GM12873 (cell line): Measurements from ENCODE around the gene SETMAR.

Source experiments
- CTCF ChIP-seq: IDR thresholded peaks from 2 replicates; pipeline ENCODE4 v1.5.1; 2012; ENCODE audit warnings: low read depth, mild to moderate bottlenecking, moderate library complexity, low read length, control low read depth; ENCODE audit not compliant: insufficient read depth; ENCODE audit errors: missing control alignments

The SETMAR gene

GRCh38 chr3:4332991-4333390 is 29.8 kb downstream of the SETMAR start:
- TF ChIP-seq CTCF: no peak

- TF ChIP-seq CTCF: peak; percentile 15
These were observed 31.4 kb downstream of the SETMAR start for GRCh38 chr3:4334548-4334947.

- no peak for TF ChIP-seq CTCF
These were observed 32.8 kb downstream of the SETMAR start for GRCh38 chr3:4335840-4336562.

- no peak for TF ChIP-seq CTCF
These were observed 33.8 kb downstream of the SETMAR start for GRCh38 chr3:4336850-4337546.

GRCh38 chr3:4338751-4339150 is 35.6 kb downstream of the SETMAR start:
- peak; percentile 6 for TF ChIP-seq CTCF

GRCh38 chr3:4340077-4340410 is 36.9 kb downstream of the SETMAR start:
- TF ChIP-seq CTCF: no peak

- TF ChIP-seq CTCF: no peak
These were observed 37.5 kb downstream of the SETMAR start for GRCh38 chr3:4340411-4341335.
